Neural progenitor cell (in vitro differentiated cells): ENCODE data around the gene SLC15A3. TPM values are rescaled to one million over a fixed set of nuclear protein-coding genes. Genes with fewer than 3 reads are reported as not detected.

ENCODE experiments used
- DNase-seq: peaks from one replicate; pipeline ENCODE4 v3.0.0-alpha.2; 2016; ENCODE audit warnings: low spot score
- H2AFZ ChIP-seq: fragments of 200-600 bp; sonication (generic); replicated peaks from 2 replicates; pipeline ENCODE4 v1.6.1; 2016; ENCODE audit warnings: antibody characterized with exemption
- H3F3A ChIP-seq: fragments of 200-600 bp; sonication (generic); 2 replicates; pipeline ENCODE4 v1.6.1; 2016; ENCODE audit warnings: antibody characterized with exemption, low read depth
- H3K27ac ChIP-seq: fragments of 200-600 bp; sonication (generic); 2 replicates; pipeline ENCODE4 v1.5.1; 2016; ENCODE audit warnings: mild to moderate bottlenecking
- H3K27me3 ChIP-seq: fragments of 200-600 bp; sonication (generic); 2 replicates; pipeline ENCODE4 v1.6.1; 2016; ENCODE audit warnings: mild to moderate bottlenecking, moderate library complexity
- H3K36me3 ChIP-seq: fragments of 200-600 bp; sonication (generic); 2 replicates; pipeline ENCODE4 v1.5.1; 2016
- H3K4me1 ChIP-seq: fragments of 200-600 bp; sonication (generic); 2 replicates; pipeline ENCODE4 v1.6.1; 2016; ENCODE audit warnings: mixed run types
- H3K4me2 ChIP-seq: fragments of 200-600 bp; sonication (generic); 2 replicates; pipeline ENCODE4 v1.6.1; 2016
- H3K4me3 ChIP-seq: fragments of 200-600 bp; sonication (generic); 2 replicates; pipeline ENCODE4 v1.5.1; 2016
- H3K79me2 ChIP-seq: fragments of 200-600 bp; sonication (generic); 2 replicates; pipeline ENCODE4 v1.6.1; 2016; ENCODE audit warnings: low read depth
- H3K9ac ChIP-seq: fragments of 200-600 bp; sonication (generic); 2 replicates; pipeline ENCODE4 v1.6.1; 2016
- H3K9me3 ChIP-seq: fragments of 200-600 bp; sonication (generic); 2 replicates; pipeline ENCODE4 v1.5.1; 2016; ENCODE audit warnings: low read depth
- H4K20me1 ChIP-seq: fragments of 200-600 bp; sonication (generic); 2 replicates; pipeline ENCODE4 v1.6.1; 2016; ENCODE audit warnings: low read depth
- H3K27ac Mint-ChIP-seq: 3 replicates; pipeline ENCODE4 v1.8.0; 2021; ENCODE audit warnings: mixed read lengths
- H3K27me3 Mint-ChIP-seq: 2 replicates; pipeline ENCODE4 v1.8.0; 2022; ENCODE audit warnings: low read depth, mild to moderate bottlenecking, inconsistent platforms, moderate library complexity, mixed read lengths; ENCODE audit not compliant: insufficient read depth
- H3K36me3 Mint-ChIP-seq: 3 replicates; pipeline ENCODE4 v1.8.0; 2021; ENCODE audit warnings: mixed read lengths
- H3K4me1 Mint-ChIP-seq: 3 replicates; pipeline ENCODE4 v1.8.0; 2021; ENCODE audit warnings: mixed read lengths
- H3K4me3 Mint-ChIP-seq: 3 replicates; pipeline ENCODE4 v1.8.0; 2021; ENCODE audit warnings: mild to moderate bottlenecking, moderate library complexity, mixed read lengths
- H3K9me3 Mint-ChIP-seq: 3 replicates; pipeline ENCODE4 v1.8.0; 2020; ENCODE audit warnings: mixed read lengths
- CTCF ChIP-seq: fragments of 200-600 bp; sonication (generic); IDR thresholded peaks from 2 replicates; pipeline ENCODE4 v1.5.1; 2017; ENCODE audit warnings: antibody characterized with exemption, mild to moderate bottlenecking
- EZH2 ChIP-seq: fragments of 200-600 bp; sonication (generic); IDR thresholded peaks from 2 replicates; pipeline ENCODE4 v1.6.1; 2017; ENCODE audit warnings: antibody characterized with exemption, mild to moderate bottlenecking, moderate library complexity
- EZH2phosphoT487 ChIP-seq: fragments of 200-600 bp; sonication (generic); IDR thresholded peaks from 2 replicates; pipeline ENCODE4 v1.6.1; 2017; ENCODE audit warnings: antibody characterized with exemption
- total RNA-seq: library from RNA; depleted of rRNA; stranded (reverse); fragments of >200 nt; gene quantifications from 2 replicates; pipeline ENCODE4 v1.2.3, GENCODE V29; 2015; ENCODE audit warnings: low replicate concordance

The SLC15A3 gene
- total RNA-seq, 1 donor from 2014 or later: 1.4 TPM

DNA sequence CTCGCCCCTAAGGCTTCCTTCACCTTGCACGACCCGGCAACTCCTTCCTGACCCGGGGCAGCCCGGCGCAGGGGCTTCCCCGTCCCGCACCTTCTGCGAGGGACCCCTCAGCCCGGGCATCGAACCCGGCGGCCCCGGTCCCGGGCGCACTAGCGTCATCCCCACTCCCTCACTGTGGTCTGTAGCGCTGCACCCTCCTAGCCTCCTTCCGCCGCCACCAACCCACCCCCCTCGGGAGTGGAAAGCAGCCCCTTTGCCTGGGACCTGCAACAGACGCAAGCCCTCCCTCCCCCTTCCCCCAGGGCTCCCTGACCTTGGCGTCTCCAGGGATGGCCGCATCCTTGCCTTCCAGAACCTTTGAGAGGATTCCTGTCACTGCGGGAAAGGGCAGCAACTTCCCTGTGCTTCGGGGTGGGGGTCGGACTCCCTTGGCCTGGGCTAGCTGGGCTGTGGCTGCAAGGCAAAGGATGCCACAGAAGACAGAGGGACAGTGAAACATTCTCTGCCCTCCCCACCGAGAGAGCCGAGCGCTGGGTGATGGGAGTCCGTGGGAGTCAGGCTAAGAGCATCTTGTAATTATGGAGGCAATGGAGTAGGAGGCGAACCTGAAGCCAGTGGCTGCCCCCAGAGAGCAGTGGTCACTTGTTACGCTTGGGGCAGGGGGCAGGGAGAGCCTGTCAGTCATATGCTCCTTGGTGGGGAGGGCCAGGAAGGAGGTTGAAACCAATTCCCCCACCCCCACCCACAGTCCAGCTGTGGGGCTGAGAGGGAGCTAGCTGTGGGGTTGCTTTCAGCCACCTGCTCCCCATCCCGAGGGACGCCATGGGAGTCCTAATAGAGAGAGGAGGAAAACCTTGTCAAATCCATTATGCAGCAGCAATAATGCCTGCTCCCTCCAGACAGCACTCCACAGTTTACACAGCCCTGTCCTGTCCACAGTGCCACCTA, 26.8 kb downstream of the SLC15A3 start:
- peak; percentile 41 for DNase-seq
- Histone ChIP-seq H3K36me3 (no peaks in the 10 kb centered on the region), H3K4me3 (peak overlapping the region; percentile 90), H3K9me3 (no peaks in the 10 kb centered on the region), H3K27me3 (no peaks in the 10 kb centered on the region), H3F3A (no peaks in the 10 kb centered on the region), H4K20me1 (peaks cover 25% of the 10 kb centered on the region), H3K4me1 (peaks cover 6% of the 10 kb centered on the region), H2AFZ (peak overlapping the region; percentile 80), H3K4me2 (peak overlapping the region; percentile 93), H3K27ac (no peak overlapping the region), H3K79me2 (peaks cover 16% of the 10 kb centered on the region), H3K9ac (peak overlapping the region; percentile 49)
- H3K27ac Mint-ChIP-seq: peak overlapping the region; percentile 87
- peaks cover 32% of the 10 kb centered on the region for H3K4me1 Mint-ChIP-seq
- peak overlapping the region; percentile 97 for H3K4me3 Mint-ChIP-seq
- TF ChIP-seq EZH2phosphoT487: no peak
- TF ChIP-seq CTCF: no peak
- TF ChIP-seq EZH2: no peak
- H3K27me3 Mint-ChIP-seq: peaks cover 2% of the 10 kb centered on the region
- peaks cover 28% of the 10 kb centered on the region for H3K36me3 Mint-ChIP-seq
- H3K9me3 Mint-ChIP-seq: no peaks in the 10 kb centered on the region

DNA sequence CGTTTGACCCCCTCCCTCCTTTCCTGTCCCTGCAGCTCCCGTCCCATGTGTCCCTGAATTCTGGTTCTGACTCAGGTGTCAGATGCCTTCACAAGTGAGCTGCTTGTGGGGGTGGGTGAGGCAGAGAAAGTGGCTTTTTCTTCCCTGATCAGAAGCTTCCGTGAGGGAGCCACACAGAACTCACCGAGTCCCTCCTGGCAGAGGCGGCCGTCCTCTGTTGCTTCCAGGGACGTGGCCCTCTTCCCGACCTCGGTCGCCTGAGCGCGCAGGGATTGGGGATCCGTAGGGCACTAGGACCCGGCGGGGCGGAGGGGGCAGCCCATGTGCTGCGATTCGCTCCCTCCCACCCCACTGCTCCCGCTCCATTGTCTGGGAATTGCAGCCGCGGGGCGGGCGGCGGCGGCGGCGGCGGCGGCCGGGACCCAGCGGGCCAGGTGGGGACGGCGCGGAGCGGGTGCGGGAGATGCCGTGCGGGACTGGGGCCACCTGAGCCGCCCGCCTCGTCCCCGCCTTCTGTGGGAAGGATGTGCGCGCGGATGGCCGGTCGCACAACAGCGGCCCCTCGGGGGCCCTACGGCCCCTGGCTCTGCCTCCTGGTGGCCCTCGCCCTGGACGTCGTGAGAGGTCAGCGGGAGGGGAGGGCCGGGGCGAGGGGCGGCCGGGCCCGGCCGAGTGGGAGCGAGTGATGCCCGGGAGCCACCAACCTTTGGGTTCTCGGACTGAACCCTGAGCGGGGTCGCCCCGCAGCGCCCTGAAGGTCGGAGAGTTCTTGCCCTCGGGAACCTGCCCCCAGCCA, 27.7 kb downstream of the SLC15A3 start, which contains the start of gene TMEM132A:
Gene TMEM132A, plus strand, starts transcription at position 351 of the 796 bp plus-strand sequence. Its CDS starts 174 bp downstream, at position 525.
- H3F3A ChIP-seq: no peaks in the 10 kb centered on the region
- H3K4me3 Mint-ChIP-seq: peak within 1 kb of the TSS; percentile 97
- TF ChIP-seq EZH2 (no peak), EZH2phosphoT487 (no peak), CTCF (no peak)
- peak within 1 kb of the TSS; percentile 87 for H3K27ac Mint-ChIP-seq
- H3K4me2 ChIP-seq: peak within 1 kb of the TSS; percentile 93
- peaks cover 25% of the 10 kb centered on the region for H3K36me3 Mint-ChIP-seq
- peak; percentile 93 for DNase-seq
- H3K79me2 ChIP-seq: peaks cover 17% of the 10 kb centered on the region
- peaks cover 2% of the 10 kb centered on the region for H3K27me3 Mint-ChIP-seq
- no peaks in the 10 kb centered on the region for H3K9me3 Mint-ChIP-seq
- H3K4me1 Mint-ChIP-seq: peaks cover 32% of the 10 kb centered on the region
- H3K27ac ChIP-seq: no peak within 1 kb of the TSS
- H3K9me3 ChIP-seq: no peaks in the 10 kb centered on the region
- H3K4me3 ChIP-seq: peak within 1 kb of the TSS; percentile 90
- H3K27me3 ChIP-seq: no peaks in the 10 kb centered on the region
- H3K36me3 ChIP-seq: no peaks in the 10 kb centered on the region
- H3K4me1 ChIP-seq: peaks cover 6% of the 10 kb centered on the region
- peaks cover 32% of the 10 kb centered on the region for H4K20me1 ChIP-seq
- H2AFZ ChIP-seq: peak within 1 kb of the TSS; percentile 80
- peak within 1 kb of the TSS; percentile 49 for H3K9ac ChIP-seq

DNA sequence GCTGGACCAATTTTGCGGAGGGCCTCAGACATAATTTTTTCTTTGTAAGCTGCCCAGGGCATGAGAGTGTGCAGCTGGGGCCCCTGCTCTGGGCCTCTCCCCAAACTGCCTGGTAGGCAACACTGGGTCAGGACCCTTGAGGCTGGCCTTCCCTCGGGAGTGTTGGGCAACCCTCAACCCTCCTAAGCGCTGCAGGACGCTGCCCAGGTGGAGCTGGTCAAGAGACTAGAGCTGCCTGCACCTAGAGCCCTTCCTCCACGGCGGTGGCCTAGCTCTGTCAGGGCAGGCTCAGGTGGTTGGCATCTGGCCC, 28.2 kb downstream of the SLC15A3 start:
- H3K36me3 ChIP-seq: no peaks in the 10 kb centered on the region
- peaks cover 6% of the 10 kb centered on the region for H3K4me1 ChIP-seq
- H3K9ac ChIP-seq: no peak overlapping the region
- H4K20me1 ChIP-seq: peaks cover 32% of the 10 kb centered on the region
- no peak overlapping the region for H3K27ac Mint-ChIP-seq
- H3K4me3 Mint-ChIP-seq: peak overlapping the region; percentile 97
- peak overlapping the region; percentile 90 for H3K4me3 ChIP-seq
- DNase-seq: no peak
- H3K9me3 ChIP-seq: no peaks in the 10 kb centered on the region
- peaks cover 24% of the 10 kb centered on the region for H3K36me3 Mint-ChIP-seq
- H2AFZ ChIP-seq: no peak overlapping the region
- no peaks in the 10 kb centered on the region for H3K9me3 Mint-ChIP-seq
- TF ChIP-seq EZH2phosphoT487 (no peak), CTCF (no peak), EZH2 (no peak)
- peaks cover 2% of the 10 kb centered on the region for H3K27me3 Mint-ChIP-seq
- peak overlapping the region; percentile 93 for H3K4me2 ChIP-seq
- peaks cover 23% of the 10 kb centered on the region for H3K79me2 ChIP-seq
- no peaks in the 10 kb centered on the region for H3F3A ChIP-seq
- H3K4me1 Mint-ChIP-seq: peaks cover 32% of the 10 kb centered on the region
- no peaks in the 10 kb centered on the region for H3K27me3 ChIP-seq
- H3K27ac ChIP-seq: no peak overlapping the region
